HT-29 (cell line): ENCODE results near the gene FOXP4. TPM values are rescaled to one million over a fixed set of nuclear protein-coding genes. Genes with fewer than 3 reads are reported as not detected.

Experiments
- DNase-seq: peaks from one replicate; pipeline ENCODE4 v3.0.0-alpha.2; 2015; ENCODE audit warnings: low spot score
- total RNA-seq: library from RNA; depleted of rRNA; stranded (reverse); fragments of >200 nt; shearing (Covaris generic); gene quantifications from 2 replicates; pipeline ENCODE4 v1.2.3, GENCODE V29; 2014

The FOXP4 gene
- total RNA-seq, 1 experiment from 2014 or later = 18.4 TPM

DNA sequence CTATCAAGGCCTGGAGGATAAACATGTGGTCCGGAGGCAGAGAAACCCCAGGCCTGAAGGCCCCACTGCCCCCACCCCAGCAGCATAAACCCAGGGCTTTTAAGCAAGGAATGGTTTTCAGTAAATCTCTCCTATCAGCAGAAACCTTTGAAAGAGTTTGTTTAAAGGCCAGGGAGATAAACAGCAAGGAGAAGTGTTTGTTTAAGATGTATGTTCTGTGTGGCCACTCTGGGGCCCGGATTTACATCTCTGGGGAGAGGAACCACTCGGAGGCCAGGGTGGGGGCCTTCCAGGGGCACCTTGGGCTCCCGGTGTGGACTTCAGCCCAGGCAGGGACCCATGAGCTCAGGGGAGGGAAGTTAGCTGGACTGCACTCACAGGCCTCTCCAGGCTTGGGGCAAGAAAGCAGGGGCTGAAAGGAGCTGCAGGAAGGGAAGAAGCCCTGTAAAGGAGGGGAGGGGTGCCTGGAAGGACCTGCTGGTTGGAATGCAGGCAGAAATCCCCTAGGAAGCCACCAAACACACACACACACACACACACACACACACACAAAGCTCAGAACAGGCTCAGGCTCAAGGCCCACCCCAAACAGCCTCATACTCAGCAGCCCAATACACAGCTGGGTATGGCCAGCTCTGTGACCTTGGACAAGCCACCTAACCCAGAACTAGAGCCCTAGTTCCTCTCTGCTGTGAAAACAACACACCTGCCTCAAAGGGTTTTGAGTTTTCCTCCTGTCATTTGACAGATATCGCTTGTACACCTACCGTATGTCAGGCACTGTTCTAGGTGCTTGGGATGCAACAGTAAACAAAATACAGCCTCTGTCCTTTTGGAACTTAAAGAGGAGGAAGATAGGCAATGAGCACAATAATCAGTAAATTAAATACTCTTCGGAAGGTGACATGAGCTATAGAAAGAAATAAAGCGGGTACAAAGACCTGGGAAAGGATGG, 26.2 kb upstream of the FOXP4 start:
- DNase-seq = no peak

DNA sequence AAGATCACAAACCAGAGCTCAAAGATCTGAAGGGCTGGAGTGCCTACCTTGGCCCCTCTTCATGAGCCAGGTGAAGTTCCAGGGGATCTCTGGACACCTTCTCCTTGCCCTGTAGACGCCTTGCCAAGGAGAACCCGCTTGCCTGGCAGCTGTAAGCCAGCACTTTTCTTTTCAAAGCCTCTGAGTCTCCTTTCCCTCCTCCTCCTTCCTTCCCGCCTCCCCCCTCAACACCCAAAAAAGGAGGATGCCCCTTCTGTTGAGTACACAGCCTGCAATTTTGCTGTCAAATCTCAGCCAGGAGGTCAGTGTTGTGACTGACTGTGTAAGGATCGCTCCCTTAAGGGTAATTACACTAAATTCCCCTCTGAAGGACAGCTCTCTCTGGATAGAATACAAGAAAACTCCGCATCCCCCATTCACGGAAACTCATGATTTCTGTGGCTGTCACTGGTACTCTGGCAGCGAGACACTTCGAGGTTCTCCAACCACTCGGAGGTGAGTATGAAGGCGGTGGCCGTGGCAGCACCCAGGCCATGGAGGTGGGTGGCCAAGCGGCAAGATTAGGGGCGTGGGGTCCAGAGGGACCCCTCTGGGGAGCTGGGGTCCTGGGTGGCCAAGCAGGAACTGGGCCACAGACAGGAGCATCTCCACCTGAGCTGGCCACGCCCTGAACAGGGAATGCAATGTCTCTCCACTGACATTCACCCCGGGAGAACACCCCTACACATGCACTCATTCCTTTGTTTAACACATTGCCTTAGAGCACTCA, 23.2 kb upstream of the FOXP4 start:
- no peak for DNase-seq

DNA sequence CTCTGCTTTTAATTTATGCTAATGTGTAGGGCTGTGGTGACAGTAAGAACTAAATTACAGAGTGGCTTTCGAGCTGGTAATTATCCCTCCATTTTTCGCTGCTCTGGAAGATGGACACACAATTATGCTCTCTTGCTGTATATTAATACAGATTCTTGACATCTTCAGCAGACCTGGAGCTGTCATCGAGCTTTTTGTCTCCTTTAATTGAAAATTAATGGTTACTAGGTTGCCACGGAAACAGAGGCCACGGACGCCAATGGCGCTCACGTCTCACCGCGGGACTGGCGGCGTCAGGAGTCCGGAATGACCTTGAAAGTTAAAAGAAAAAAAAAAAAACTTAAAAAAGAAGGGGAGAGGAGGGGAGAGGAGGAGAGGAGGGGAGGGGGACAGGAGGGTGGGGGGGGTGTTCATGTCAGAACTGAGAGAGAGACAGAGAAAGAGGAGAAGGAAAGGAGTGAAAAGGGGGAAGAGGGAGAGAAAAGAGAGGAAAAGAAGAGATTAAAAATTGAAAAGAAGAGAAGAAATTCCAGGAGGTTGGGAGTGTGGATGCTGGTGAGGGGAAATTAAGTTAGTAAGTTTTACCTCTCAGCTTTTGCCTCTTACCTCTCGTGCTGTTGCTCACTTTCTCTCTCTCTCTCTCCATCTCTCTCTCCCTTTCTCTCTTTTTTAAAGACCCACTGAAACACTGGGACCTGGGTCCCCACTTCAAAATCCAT, 22.1 kb upstream of the FOXP4 start:
- no peak for DNase-seq

DNA sequence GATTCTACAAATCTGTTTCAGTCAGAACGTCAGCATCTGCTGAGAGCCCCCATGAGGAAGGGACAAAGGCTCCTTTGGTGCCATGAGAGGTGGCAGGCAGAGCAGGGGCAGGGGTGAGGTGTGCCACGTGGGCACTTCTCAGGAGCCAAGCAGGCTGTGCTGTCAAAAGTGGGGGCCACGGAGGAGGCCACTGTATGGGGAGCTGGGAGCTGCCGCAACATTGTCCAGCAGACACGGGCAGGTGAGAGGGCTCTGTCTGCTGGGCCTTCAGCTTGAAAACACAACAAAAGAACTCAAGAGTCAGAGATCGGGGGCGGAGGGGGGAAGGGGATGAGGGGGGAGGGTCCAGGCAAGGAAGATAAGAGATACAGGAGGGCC, 21.6 kb upstream of the FOXP4 start:
- no peak for DNase-seq

DNA sequence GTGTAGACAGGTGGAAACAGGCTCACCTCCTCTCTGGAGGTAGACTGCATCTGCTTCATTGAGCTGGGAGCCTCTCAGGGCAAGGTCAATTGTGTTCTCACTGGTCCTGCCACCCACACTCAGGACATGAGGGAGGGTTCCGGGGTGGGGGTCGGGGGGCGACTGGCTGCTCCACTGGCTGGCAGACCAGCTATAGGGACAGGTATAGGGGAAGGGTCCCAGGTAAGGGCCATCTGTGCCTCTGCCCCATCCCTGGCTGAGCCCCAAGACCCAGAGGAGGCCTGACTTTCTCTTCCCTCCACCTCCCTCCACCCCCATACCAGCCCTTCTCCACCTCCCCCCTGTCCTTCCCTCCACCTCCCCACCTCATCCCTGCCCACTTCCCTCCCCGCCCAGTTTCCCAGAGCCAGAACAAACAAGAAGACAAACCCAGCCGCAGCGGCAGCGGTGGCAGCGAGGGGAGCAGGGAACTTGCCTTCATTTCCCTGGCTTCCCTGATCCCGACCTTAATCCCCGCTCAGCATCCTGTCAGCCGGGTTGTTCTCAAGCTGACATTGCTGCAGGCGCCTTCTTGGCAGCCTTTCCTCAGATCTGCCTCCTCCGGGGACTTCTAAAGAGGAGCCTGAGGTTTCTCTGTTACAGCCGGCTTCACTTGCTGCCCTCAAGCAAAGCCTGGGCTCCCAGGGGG, 18.3 kb upstream of the FOXP4 start:
- DNase-seq = peak; percentile 32

DNA sequence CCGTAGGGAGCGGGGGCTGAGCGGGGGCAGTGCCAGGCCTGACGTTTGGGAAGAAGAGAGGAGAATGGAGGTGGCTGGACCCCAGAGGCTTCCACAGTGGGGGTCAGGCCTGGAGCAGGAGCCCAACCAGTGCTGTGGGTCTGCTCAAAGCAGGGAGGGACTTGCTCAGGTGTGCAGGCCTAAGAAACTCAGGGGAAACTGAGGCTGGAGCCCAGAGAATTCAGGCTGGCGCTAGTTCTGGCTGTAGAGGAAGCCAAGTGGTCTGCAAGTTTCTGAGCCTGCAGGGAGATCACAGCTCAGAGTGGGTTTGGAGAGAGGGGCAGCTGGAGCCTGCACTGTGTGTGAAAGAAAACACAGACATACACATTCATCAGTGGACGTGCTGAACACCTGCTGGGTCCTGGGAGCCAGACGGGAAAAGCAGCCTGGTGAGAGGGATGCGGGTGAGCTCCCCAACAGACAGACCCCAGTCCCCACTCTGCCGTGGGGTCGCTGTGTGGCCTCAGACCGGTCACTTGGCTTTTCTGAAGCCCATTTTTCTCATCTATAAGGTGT, 17.7 kb upstream of the FOXP4 start:
- no peak for DNase-seq

DNA sequence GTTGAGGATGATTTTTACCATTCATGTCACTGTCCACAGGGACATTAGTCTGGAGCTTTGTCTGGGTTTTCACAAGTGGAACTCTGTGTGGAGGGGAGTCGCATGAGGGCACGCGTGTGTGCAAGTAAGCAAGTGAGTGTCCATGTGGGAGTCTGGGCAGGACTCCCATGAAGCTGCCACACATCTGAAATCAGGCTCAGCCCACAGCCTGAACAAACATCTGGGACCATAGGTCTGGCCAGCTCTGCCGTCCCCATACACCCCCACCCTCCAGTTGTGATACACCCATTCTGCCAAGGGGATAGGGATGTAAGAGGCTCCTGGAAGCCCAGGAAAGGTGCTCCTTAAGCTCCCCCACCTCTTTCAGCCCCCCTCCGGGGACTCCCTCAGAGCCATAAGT, 17.1 kb upstream of the FOXP4 start:
- no peak for DNase-seq

DNA sequence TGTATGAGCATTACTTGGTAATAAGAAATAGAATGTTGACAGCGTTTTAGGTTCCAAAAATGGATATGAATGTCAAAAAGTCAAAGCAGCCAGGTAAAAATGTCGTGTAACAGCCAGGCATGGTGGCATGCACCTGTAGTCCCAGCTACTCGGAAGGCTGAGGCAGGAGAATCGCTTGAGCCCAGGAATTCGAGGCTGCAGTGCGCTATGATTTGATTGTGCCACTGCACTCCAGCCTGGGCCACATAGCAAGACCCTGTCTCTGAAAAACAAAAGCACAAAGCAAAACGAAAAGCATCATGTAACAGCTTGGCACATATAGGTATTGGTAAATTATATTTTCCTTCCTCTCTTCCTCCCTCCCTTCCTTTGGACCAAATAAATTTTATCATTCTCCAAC, 16.2 kb upstream of the FOXP4 start:
- DNase-seq = no peak

DNA sequence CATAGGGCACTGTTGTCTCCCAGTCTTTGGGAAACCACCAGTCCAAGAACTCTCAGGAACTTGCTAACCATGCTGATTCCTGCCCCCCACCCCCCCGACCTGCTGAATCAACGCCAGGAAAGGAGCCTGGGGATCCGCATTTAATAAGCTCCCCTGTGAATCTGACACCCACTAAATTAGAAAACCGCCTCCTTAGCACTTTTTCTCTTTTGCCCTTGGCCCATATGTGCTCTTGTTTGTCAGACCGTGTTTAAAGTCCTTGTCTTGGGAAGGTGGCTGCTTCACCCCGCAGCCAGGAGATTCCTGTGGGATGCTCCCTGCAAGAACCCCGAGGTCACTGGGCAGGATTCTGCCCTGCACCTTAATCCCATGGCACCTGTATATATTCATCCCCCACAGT, 15.7 kb upstream of the FOXP4 start:
- no peak for DNase-seq

DNA sequence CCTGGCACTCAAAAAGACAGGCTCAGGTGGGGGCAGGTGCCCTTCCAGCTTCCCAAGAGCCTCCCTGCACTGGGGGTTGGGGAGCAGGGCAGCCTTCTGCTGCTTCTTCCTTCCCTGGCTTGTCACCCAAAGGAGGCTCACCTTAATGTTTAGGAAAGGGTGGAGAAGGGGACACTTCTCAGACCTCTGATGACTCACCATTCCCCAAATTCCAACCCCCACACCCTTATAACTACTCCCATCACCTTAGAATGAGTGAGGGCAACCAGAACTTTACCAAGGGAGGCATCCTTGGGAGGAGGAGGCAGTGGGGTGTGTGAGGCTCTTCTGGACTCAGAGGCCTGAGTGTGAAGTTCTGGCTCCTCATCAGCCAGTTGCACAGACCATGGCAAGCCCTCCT, 15.2 kb upstream of the FOXP4 start:
- DNase-seq = no peak

DNA sequence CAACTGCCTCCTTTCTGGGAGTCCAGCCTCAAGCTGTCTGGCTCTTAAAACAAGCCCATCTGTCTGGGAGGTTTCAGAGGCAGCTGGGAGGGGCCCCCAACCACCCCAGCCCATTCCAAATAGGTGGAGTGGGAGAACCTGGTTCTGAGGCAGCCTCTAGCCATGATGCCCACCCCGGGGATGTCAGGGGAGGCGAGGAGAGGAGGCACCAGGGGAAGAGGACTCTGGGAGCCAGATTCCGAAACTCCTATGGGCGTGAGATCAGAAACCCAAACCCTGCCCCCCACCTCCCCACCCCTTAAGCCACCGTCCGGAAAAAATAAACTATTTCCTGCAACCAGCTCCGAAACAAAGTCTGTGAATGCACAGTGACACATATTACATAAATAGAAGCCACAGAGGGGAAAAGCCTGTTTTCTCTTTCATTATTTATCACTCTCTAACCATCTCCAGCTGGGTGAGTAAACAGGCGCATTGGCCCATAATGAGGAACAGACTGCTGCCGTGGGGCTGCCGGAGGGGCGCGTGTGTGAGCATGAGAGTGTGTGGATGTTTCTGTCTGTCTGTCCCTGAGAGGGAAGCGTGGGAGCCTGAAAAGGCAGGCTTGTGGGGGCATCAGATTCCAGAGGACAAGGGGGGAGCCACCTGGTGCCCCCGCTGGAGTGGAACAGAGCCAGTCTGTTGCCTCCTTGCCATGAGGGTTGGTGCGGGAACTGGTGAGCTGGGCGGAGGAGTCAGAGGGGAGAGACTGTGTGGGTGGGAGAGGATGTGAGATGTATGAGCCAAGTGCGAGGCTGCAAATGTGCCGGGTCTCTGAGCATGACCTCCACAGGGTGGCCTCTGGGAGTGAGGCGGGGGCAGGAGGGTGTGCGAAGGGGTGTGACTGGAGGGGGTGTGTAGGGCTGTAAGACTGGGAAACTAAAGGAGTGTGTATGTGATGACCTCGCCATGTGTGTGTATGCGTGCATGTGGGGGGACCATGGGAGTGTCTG, 14.3 kb upstream of the FOXP4 start:
- DNase-seq = no peak

DNA sequence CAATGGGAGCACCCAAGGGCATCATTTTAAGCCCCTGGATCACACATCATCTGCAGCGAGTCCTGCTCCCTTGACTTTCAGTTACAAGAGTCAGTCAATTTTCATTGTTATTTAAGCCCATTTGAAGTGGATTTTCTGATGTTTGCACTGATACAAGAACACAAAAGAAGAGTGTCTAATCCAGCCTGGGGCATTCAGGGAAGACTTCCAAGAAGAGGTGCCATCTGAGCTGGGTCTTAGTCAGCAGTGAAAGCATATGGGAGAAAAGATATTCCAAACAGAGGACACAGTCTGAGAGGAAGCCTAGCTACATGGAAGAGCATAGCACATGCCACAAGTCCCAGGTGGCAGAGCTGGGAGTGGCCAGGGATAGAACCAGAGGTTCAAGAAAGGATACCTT, 10.4 kb upstream of the FOXP4 start:
- DNase-seq = no peak

DNA sequence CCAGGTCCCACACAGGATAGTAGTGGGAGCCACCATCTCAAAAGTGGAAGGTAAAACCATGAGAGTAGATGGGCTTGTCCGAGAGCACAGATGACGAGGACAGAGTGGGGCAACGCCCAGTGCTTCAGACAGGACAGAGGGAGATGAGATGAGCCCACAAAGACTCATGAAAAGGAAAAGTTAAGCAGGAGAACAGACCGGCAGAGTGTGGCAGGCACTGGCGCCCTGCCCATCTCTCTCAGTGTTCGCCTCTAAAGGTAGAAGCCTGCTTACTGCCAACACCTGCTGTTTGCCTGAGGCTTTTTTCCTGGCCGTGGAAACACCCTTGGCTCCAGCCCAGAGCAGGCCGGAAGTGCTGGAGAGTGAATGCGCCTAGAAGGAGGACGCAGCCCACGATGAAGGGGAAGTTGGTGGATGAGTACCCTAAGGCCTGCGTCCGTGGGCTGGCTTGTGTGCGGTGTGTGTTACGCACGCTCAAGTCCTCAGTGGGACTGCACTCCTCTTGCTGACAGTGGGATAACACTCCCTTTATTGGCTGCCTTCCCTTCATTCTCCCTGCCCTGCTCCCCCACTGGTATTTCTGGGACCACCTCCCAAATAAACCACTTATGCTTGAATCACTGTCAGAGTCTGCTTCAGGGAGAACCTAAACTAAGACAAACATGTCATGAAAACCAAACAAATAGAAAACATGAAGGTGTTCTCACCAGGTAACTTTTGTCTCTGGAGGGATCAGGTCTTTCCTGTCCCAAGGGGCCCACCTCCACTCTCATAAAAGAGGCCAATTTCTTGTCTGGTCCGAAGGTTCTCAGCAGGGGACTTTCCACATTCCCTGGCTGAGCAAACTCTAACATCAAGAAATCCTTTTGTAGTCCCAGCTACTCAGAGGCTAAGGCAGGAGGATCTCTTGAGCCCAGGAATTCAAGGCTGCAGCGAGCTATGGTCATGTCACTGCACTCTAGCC, 9.1 kb upstream of the FOXP4 start:
- DNase-seq = peak; percentile 67

DNA sequence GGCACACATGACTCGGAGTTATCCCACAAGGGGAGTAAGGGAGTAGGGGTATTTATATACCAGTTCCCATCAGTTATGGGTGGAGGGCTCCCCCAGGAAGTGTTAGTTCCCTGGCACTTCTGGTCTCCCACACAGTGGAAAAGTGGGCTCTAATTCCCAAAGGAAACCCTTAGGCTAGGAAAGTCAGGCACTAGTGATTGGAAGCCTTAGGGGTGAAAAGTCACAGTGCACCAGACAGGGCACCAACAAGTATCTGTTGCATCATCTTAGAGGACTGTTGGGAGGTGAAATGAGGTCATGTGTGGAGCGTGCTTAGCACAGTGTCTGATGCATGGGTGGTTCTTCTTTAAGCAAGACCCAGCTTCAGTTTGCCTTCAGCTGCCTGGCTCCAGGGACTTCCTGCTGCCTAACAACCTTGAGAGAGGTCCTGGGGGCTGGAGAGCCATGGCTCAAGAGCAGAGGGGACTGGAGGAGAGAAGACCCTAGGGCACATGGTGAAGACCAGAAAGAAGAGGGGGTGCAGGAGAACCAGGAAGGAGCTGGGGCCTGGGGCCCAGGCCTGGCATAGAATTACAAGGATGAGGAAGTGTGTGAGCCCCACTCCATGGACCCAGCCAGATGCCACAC, 7.5 kb upstream of the FOXP4 start:
- peak; percentile 33 for DNase-seq

DNA sequence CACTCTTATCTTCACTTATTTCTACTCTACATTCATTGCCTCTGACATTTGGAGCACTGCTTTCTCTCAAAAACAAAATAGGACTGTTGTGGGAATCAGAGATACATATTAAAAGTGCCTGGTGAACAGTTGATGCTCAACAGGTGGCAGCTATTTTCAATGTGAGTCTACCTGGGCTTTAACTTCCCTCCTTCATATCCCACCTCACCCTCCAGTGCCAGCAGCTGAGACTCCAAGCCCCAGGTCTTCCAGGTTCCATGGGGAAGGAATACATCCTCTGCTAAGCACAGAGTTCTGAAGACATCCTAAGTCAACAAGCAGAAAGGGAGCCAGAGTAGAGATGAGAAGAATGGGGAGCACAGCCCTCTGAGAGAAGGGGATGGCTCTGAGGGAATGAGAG, 7.0 kb upstream of the FOXP4 start:
- no peak for DNase-seq

DNA sequence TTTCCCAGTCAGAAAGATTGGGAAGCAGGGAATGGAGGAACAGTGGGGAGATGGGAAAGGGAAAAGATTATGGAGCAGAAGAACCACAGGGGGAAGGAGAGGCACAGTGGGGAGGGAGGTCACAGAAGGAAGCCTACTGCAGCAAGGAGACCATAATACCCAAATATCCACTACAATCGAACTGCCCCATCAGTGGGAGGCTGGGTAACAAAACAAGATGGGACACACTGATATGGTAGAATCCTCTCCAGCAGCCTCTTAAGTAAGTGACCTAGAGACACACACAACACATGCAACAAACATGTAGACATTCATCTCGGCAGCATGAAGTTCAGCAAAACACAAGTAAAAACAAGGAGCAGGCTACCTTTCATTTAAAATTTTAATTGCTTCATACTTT, 4.8 kb upstream of the FOXP4 start:
- DNase-seq = no peak

DNA sequence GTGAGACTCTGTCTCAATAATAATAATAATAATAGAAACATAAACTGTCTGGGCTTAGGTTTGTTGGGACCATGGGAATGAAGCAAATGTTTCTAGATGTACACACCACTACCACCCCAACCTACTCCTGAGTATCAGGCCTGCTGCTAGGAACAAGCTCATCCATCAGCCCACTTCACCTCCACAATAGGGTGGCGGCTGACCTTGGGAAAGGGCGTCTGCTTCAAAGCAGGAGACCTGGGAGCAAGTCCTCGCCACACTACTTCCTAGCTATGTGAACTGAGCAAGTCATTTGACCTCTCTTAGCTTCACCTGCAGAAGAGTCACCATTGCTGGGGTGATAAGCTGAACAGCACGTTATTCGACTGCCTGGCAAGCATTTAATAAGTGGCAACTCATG, 3.1 kb upstream of the FOXP4 start:
- no peak for DNase-seq

DNA sequence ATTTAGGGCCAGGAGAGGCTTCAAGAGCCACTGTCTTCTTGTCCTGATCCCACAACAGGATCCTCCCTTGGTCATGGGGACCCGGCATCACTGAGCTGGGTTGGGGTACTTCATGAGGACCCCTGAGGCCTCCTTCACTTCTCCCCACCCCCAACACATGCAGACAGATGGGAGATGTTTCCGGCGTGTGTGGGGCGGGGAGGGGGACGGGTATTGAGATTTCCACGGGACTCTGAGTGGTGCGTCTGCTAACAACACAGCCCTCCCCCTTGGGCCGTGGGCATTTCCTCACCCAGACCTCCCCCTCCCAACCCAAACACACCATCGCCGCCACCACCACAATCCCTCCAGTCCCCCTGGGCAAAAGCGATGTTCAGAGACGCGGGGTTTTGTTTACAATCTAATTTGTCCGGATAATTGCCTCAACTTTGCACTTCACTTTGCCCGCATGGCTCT, 906 bp upstream of the FOXP4 start:
- peak; percentile 9 for DNase-seq
